Activated naive CD8-positive, alpha-beta T cell treated with anti-CD3 and anti-CD28 coated beads, Interleukin-2, amount 10 ng/mL, durations not matched to agents 7 days and 5 days (primary cell): ENCODE results near the gene GABRQ. TPM values are rescaled to one million over a fixed set of nuclear protein-coding genes. Genes with fewer than 3 reads are reported as not detected.
"Not testable (repeated sequence)": the region's sequence is repeated elsewhere in the genome, so short reads cannot be mapped to it uniquely, and the experiment has no call there.

ENCODE experiments used
- ATAC-seq: fragments of 150-1000 bp; cut with Tn5 transposase; one replicate; pipeline ENCODE4 v1.10.0; 2021; ENCODE audit warnings: low read depth, moderate library complexity
- POLR2A ChIA-PET: fragments of 350-600 bp; sonication (Branson Sonifier 250); formaldehyde crosslinking; loops from one replicate; lab custom pipeline; 2021; ENCODE audit warnings: antibody characterized with exemption; lab: Charles Lee
- DNase-seq: peaks from one replicate; pipeline ENCODE4 v3.0.0; 2021
- H3K27ac Mint-ChIP-seq: one replicate; pipeline ENCODE4 v1.8.0; 2022; ENCODE audit warnings: mild to moderate bottlenecking, mixed read lengths
- H3K27me3 Mint-ChIP-seq: one replicate; pipeline ENCODE4 v1.8.0; 2022; ENCODE audit warnings: mild to moderate bottlenecking, moderate library complexity, mixed read lengths
- H3K36me3 Mint-ChIP-seq: one replicate; pipeline ENCODE4 v1.8.0; 2021; ENCODE audit warnings: mild to moderate bottlenecking, mixed read lengths
- H3K4me1 Mint-ChIP-seq: one replicate; pipeline ENCODE4 v1.8.0; 2021; ENCODE audit warnings: mixed read lengths
- H3K4me3 Mint-ChIP-seq: one replicate; pipeline ENCODE4 v1.8.0; 2022; ENCODE audit warnings: mild to moderate bottlenecking, moderate library complexity, mixed read lengths
- H3K9me3 Mint-ChIP-seq: one replicate; pipeline ENCODE4 v1.8.0; 2021; ENCODE audit warnings: mixed read lengths
- total RNA-seq, 2 experiments: library from RNA; stranded (reverse); gene quantifications; one replicate each; pipeline ENCODE4 v1.2.3, GENCODE V29; 2021

Gene GABRQ
- total RNA-seq, 2 experiments from 2014 or later = not detected

GRCh38 chrX:152700390-152700789 is 62.7 kb downstream of the GABRQ start:
- H3K27me3 Mint-ChIP-seq, H3K9me3 Mint-ChIP-seq, H3K36me3 Mint-ChIP-seq, POLR2A ChIA-PET, H3K4me1 Mint-ChIP-seq, H3K27ac Mint-ChIP-seq, H3K4me3 Mint-ChIP-seq, ATAC-seq, DNase-seq: not testable (repeated sequence)

GRCh38 chrX:152706500-152706899 is 68.8 kb downstream of the GABRQ start:
- H3K9me3 Mint-ChIP-seq, H3K36me3 Mint-ChIP-seq, ATAC-seq, H3K4me1 Mint-ChIP-seq, POLR2A ChIA-PET, DNase-seq, H3K27me3 Mint-ChIP-seq, H3K4me3 Mint-ChIP-seq, H3K27ac Mint-ChIP-seq: not testable (repeated sequence)

Other genes starting within 250 kb of the GABRQ start
- gene GABRA3, start 186.6 kb upstream of the GABRQ start, total RNA-seq = not detected
- gene MAGEA3, start 60.9 kb downstream of the GABRQ start, total RNA-seq = not detected
- under 1 TPM in 1 of 2 experiments, not detected in 1; 0.61 TPM for gene CSAG2, start 71.4 kb downstream of the GABRQ start, total RNA-seq
- gene MAGEA2B, start 76.7 kb downstream of the GABRQ start, total RNA-seq = not detected
- not detected for gene CSAG1, start 95.8 kb downstream of the GABRQ start, total RNA-seq
- not detected for gene MAGEA12, start 95.9 kb downstream of the GABRQ start, total RNA-seq
- not detected for gene MAGEA2, start 115.9 kb downstream of the GABRQ start, total RNA-seq
- not detected for gene CSAG3, start 121.3 kb downstream of the GABRQ start, total RNA-seq
- gene MAGEA6, start 131.8 kb downstream of the GABRQ start, total RNA-seq = not detected
- 1 to 10 TPM; 7.3 to 8.9 TPM for gene CETN2, start 192.9 kb downstream of the GABRQ start, total RNA-seq
- gene NSDHL, start 193.2 kb downstream of the GABRQ start, total RNA-seq = 10 to 100 TPM; 11.4 to 13.8 TPM